K562 (cell line): ENCODE measurements around the gene AZGP1. TPM values are rescaled to one million over a fixed set of nuclear protein-coding genes. Genes with fewer than 3 reads are reported as not detected.

Experiments
- CBFA2T3 ChIP-seq: fragments of 450-650 bp; IDR thresholded peaks from 2 replicates; pipeline ENCODE4 v1.6.1; 2017
- CBFB ChIP-seq: sonication (generic); formaldehyde crosslinking; IDR thresholded peaks from 2 replicates; pipeline ENCODE4 v1.4.0; 2020; ENCODE audit warnings: mild to moderate bottlenecking, missing genetic modification reagents
- EP400 ChIP-seq: fragments of 450-650 bp; IDR thresholded peaks from 2 replicates; pipeline ENCODE4 v1.6.1; 2017; ENCODE audit warnings: antibody characterized with exemption, mild to moderate bottlenecking, moderate library complexity
- HES1 ChIP-seq: fragments of 450-650 bp; IDR thresholded peaks from 2 replicates; pipeline ENCODE4 v1.6.1; 2016; ENCODE audit warnings: low read depth, mild to moderate bottlenecking, moderate library complexity
- PHTF2 ChIP-seq: fragments of 250-450 bp; sonication (Bioruptor Pico); IDR thresholded peaks from 2 replicates; pipeline ENCODE4 v1.5.0; 2021; ENCODE audit warnings: mild to moderate bottlenecking
- SOX6 ChIP-seq: fragments of 450-650 bp; IDR thresholded peaks from 2 replicates; pipeline ENCODE4 v1.6.1; 2014; ENCODE audit warnings: mild to moderate bottlenecking
- STAT6 ChIP-seq: sonication (generic); formaldehyde crosslinking; IDR thresholded peaks from 2 replicates; pipeline ENCODE4 v1.8.1; 2023; ENCODE audit warnings: mild to moderate bottlenecking, missing genetic modification reagents
- SUPT5H ChIP-seq: fragments of 450-650 bp; IDR thresholded peaks from 2 replicates; pipeline ENCODE4 v1.6.1; 2016
- TCFL5 ChIP-seq: fragments of 250-450 bp; sonication (Bioruptor Pico); conservative IDR thresholded peaks from 2 replicates; pipeline ENCODE4 v1.6.1; 2021; ENCODE audit warnings: mild to moderate bottlenecking, moderate library complexity, matching md5 sums
- ZBTB11 ChIP-seq, 3 experiments: fragments of 200-800 bp in 1 of 3; fragments of 250-450 bp in 1 of 3; fragments of 450-650 bp in 1 of 3; sonication (Bioruptor Pico) in 1 of 3; sonication (Bioruptor generic) in 1 of 3; formaldehyde crosslinking in 1 of 3; IDR thresholded peaks; 2 replicates each; pipeline versions ENCODE4 v1.6.1 to v1.8.0; 2016 to 2022; ENCODE audit warnings: mild to moderate bottlenecking in 2 of 3, missing genetic modification characterization in 2 of 3, missing compliant biosample characterization in 1 of 3, moderate library complexity in 1 of 3
- ZFP91 ChIP-seq: sonication (generic); formaldehyde crosslinking; IDR thresholded peaks from 2 replicates; pipeline ENCODE4 v1.8.0; 2022; ENCODE audit warnings: mild to moderate bottlenecking, missing genetic modification reagents
- ZFPM2 ChIP-seq: fragments of 250-450 bp; sonication (Bioruptor Pico); IDR thresholded peaks from 2 replicates; pipeline ENCODE4 v1.5.1; 2022; ENCODE audit warnings: mild to moderate bottlenecking
- ZNF512 ChIP-seq: IDR thresholded peaks from 2 replicates; pipeline ENCODE4 v1.6.1; 2016; ENCODE audit warnings: missing genetic modification characterization, missing compliant biosample characterization
- polyA plus RNA-seq, 8 experiments: library from polyadenylated mRNA; depleted of rRNA in 4 of 8; stranded (reverse) in 5 of 8; unstranded in 3 of 8; fragments of >200 nt; fragmentation: Nextera tagmentation in 2 of 8; fragmentation: Illumina TruSeq in 1 of 8; extraction: Ambion mirVana in 2 of 8; extraction: Trizol in 1 of 8; gene quantifications; 2 replicates each; pipeline versions ENCODE4 v1.2.1 to v1.2.3, GENCODE V29; 2011 to 2014; ENCODE audit warnings: inconsistent platforms in 1 of 8, missing spikeins in 1 of 8
- total RNA-seq, 7 experiments: library from RNA; depleted of rRNA in 6 of 7; stranded (reverse); fragments of >200 nt in 6 of 7; fragmentation: Illumina TruSeq in 2 of 7; extraction: Trizol in 2 of 7; gene quantifications; 2 replicates each; pipeline versions ENCODE4 v1.2.1 to v1.2.3, GENCODE V29; 2011 to 2021; ENCODE audit warnings: low replicate concordance in 1 of 7

Gene AZGP1
- total and polyA plus RNA-seq, 9 of the 15 experiments (the other 6 are each of a cell fraction or from before 2014, with no cell fraction given) = 0.18 to 0.53 TPM; not detected in 7

- peak; percentile 35; the same call in 1 of the 2 replicates for TF ChIP-seq STAT6 (CRISPR knock-in tag)
- no peak for TF ChIP-seq PHTF2 (CRISPR knock-in tag)
- peak; percentile 93 for TF ChIP-seq EP400
- no peak for TF ChIP-seq ZFPM2 (CRISPR knock-in tag)
- TF ChIP-seq ZFP91 = no peak
- peak; percentile 73 for TF ChIP-seq SOX6
- no peak for TF ChIP-seq ZNF512 (tag)
- no peak for TF ChIP-seq CBFB
- TF ChIP-seq HES1 = no peak
- no peak for TF ChIP-seq CBFA2T3
- peak in 2 of 3 experiments; percentile 68 to 92; a peak in 3 of 6 replicates for TF ChIP-seq ZBTB11 (CRISPR knock-in tag; IDR thresholded peaks at IDR 0.05)
- TF ChIP-seq TCFL5 (CRISPR knock-in tag) = no peak
- TF ChIP-seq SUPT5H = peak; percentile 88
These were observed 39.7 kb upstream of the AZGP1 start, which contains the start of gene ZKSCAN1 (continued) for GRCh38 chr7:100015232-100016214.
